ENCODE measurements around the gene SLC16A3.

Gene SLC16A3

GRCh38 chr17:82219753-82220709 lies 8.8 kb upstream of the SLC16A3 start:
- TF ChIP-seq CTCF (IDR thresholded peaks at IDR 0.05; ENCODE audit: low read depth, low read length): no peak
- H3K4me1 ChIP-seq: peaks cover 13% of the 10 kb centered on the region
- no peak for DNase-seq
- H3K4me3 ChIP-seq (ENCODE audit: low read depth, low read length): no peak overlapping the region
- H3K27me3 ChIP-seq: no peaks in the 10 kb centered on the region
- H3K9me3 ChIP-seq: no peaks in the 10 kb centered on the region
- H3K36me3 ChIP-seq: no peaks in the 10 kb centered on the region

GRCh38 chr17:82221341-82221902 lies 7.4 kb upstream of the SLC16A3 start:
- no peaks in the 10 kb centered on the region for H3K27me3 ChIP-seq
- DNase-seq: no peak
- peaks cover 10% of the 10 kb centered on the region for H3K4me1 ChIP-seq
- no peaks in the 10 kb centered on the region for H3K36me3 ChIP-seq
- no peak for TF ChIP-seq CTCF (IDR thresholded peaks at IDR 0.05; ENCODE audit: low read depth, low read length)
- no peak overlapping the region for H3K4me3 ChIP-seq (ENCODE audit: low read depth, low read length)
- H3K9me3 ChIP-seq: no peaks in the 10 kb centered on the region

GRCh38 chr17:82222816-82223215 lies 6.0 kb upstream of the SLC16A3 start:
- no peaks in the 10 kb centered on the region for H3K27me3 ChIP-seq
- H3K4me3 ChIP-seq (ENCODE audit: low read depth, low read length): no peak overlapping the region
- H3K9me3 ChIP-seq: no peaks in the 10 kb centered on the region
- TF ChIP-seq CTCF (IDR thresholded peaks at IDR 0.05; ENCODE audit: low read depth, low read length): no peak
- DNase-seq: no peak
- H3K4me1 ChIP-seq: no peaks in the 10 kb centered on the region
- no peaks in the 10 kb centered on the region for H3K36me3 ChIP-seq

GRCh38 chr17:82223517-82223916 lies 5.3 kb upstream of the SLC16A3 start:
- Histone ChIP-seq H3K4me1 (no peaks in the 10 kb centered on the region), H3K4me3 (ENCODE audit: low read depth, low read length) (no peak overlapping the region), H3K27me3 (peaks cover 3% of the 10 kb centered on the region), H3K36me3 (no peaks in the 10 kb centered on the region), H3K9me3 (no peaks in the 10 kb centered on the region)
- DNase-seq: no peak
- TF ChIP-seq CTCF (IDR thresholded peaks at IDR 0.05; ENCODE audit: low read depth, low read length): no peak

- H3K4me1 ChIP-seq: no peaks in the 10 kb centered on the region; the same call in 1 of the 2 replicates
- DNase-seq: no peak
- H3K27me3 ChIP-seq: peaks cover 12% of the 10 kb centered on the region
- H3K9me3 ChIP-seq: no peaks in the 10 kb centered on the region
- no peak overlapping the region for H3K4me3 ChIP-seq (ENCODE audit: low read depth, low read length)
- H3K36me3 ChIP-seq: no peaks in the 10 kb centered on the region
- TF ChIP-seq CTCF (IDR thresholded peaks at IDR 0.05; ENCODE audit: low read depth, low read length): no peak
Measured at GRCh38 chr17:82224666-82225065, 4.2 kb upstream of the SLC16A3 start.
